ENCODE measurements around the gene TXNIP.

TXNIP gene

GRCh38 chr1:146007489-146008133, 11.2 kb upstream of the TXNIP start:
- Histone ChIP-seq H3K4me3 (ENCODE audit: low read depth in 1 of 2, low read length in 2 of 2) (no peak overlapping the region), H3K27ac (ENCODE audit: low read depth, low read length) (no peak overlapping the region), H3K36me3 (ENCODE audit: insufficient read depth, low read length) (no peaks in the 10 kb centered on the region), H3K9me3 (ENCODE audit: low read length) (no peaks in the 10 kb centered on the region), H3K27me3 (ENCODE audit: control insufficient read depth in 1 of 2, insufficient read depth in 2 of 2, low read length in 2 of 2) (no peaks in the 10 kb centered on the region), H3K4me1 (ENCODE audit: insufficient read depth, low read length) (no peaks in the 10 kb centered on the region), H3K9ac (ENCODE audit: low read length) (no peak overlapping the region)

- H3K4me1 ChIP-seq (ENCODE audit: insufficient read depth, low read length): peaks cover 36% of the 10 kb centered on the region
- no peak overlapping the region for H3K27ac ChIP-seq (ENCODE audit: low read depth, low read length)
- no peak overlapping the region for H3K4me3 ChIP-seq (ENCODE audit: low read depth in 1 of 2, low read length in 2 of 2)
- H3K9ac ChIP-seq (ENCODE audit: low read length): no peak overlapping the region
- H3K27me3 ChIP-seq (ENCODE audit: control insufficient read depth in 1 of 2, insufficient read depth in 2 of 2, low read length in 2 of 2): no peaks in the 10 kb centered on the region
- no peaks in the 10 kb centered on the region for H3K9me3 ChIP-seq (ENCODE audit: low read length)
- H3K36me3 ChIP-seq (ENCODE audit: insufficient read depth, low read length): no peaks in the 10 kb centered on the region
Observed at GRCh38 chr1:146001709-146002108, 5.3 kb upstream of the TXNIP start.

- Histone ChIP-seq H3K27ac (ENCODE audit: low read depth, low read length) (peak overlapping the region; percentile 97), H3K27me3 (ENCODE audit: control insufficient read depth in 1 of 2, insufficient read depth in 2 of 2, low read length in 2 of 2) (no peaks in the 10 kb centered on the region), H3K4me1 (ENCODE audit: insufficient read depth, low read length) (peaks cover 36% of the 10 kb centered on the region), H3K9me3 (ENCODE audit: low read length) (no peaks in the 10 kb centered on the region), H3K36me3 (ENCODE audit: insufficient read depth, low read length) (peaks cover 10% of the 10 kb centered on the region), H3K9ac (ENCODE audit: low read length) (peak overlapping the region; percentile 96), H3K4me3 (ENCODE audit: low read depth in 1 of 2, low read length in 2 of 2) (peak overlapping the region in 1 of 2 donors; percentile 88)
Observed at GRCh38 chr1:145999321-146000024, 3.1 kb upstream of the TXNIP start.

- Histone ChIP-seq H3K36me3 (ENCODE audit: insufficient read depth, low read length) (peaks cover 28% of the 10 kb centered on the region), H3K4me1 (ENCODE audit: insufficient read depth, low read length) (peaks cover 44% of the 10 kb centered on the region), H3K9ac (ENCODE audit: low read length) (peak overlapping the region; percentile 96)
Observed at GRCh38 chr1:145997718-145998023, 1.3 kb upstream of the TXNIP start.

GRCh38 chr1:145997016-145997717, 788 bp upstream of the TXNIP start:
- H3K4me1 ChIP-seq (ENCODE audit: insufficient read depth, low read length): peaks cover 49% of the 10 kb centered on the region
- no peaks in the 10 kb centered on the region for H3K27me3 ChIP-seq (ENCODE audit: control insufficient read depth in 1 of 2, insufficient read depth in 2 of 2, low read length in 2 of 2)
- H3K9ac ChIP-seq (ENCODE audit: low read length): peak overlapping the region; percentile 96
- H3K36me3 ChIP-seq (ENCODE audit: insufficient read depth, low read length): peaks cover 33% of the 10 kb centered on the region
- no peaks in the 10 kb centered on the region for H3K9me3 ChIP-seq (ENCODE audit: low read length)
- H3K4me3 ChIP-seq (ENCODE audit: low read depth in 1 of 2, low read length in 2 of 2): peak overlapping the region; percentile 70 to 88
- peak overlapping the region; percentile 97 for H3K27ac ChIP-seq (ENCODE audit: low read depth, low read length)

More at GRCh38 chr1:145997718-145998023, 1.3 kb upstream of the TXNIP start:
- H3K4me3 ChIP-seq (ENCODE audit: low read depth in 1 of 2, low read length in 2 of 2): peak overlapping the region; percentile 70 to 88
- H3K27ac ChIP-seq (ENCODE audit: low read depth, low read length): peak overlapping the region; percentile 97
- H3K9me3 ChIP-seq (ENCODE audit: low read length): no peaks in the 10 kb centered on the region
- H3K27me3 ChIP-seq (ENCODE audit: control insufficient read depth in 1 of 2, insufficient read depth in 2 of 2, low read length in 2 of 2): no peaks in the 10 kb centered on the region

GRCh38 chr1:145995964-145996432, 381 bp downstream of the TXNIP start:
- peaks cover 36% of the 10 kb centered on the region for H3K36me3 ChIP-seq (ENCODE audit: insufficient read depth, low read length)
- H3K4me3 ChIP-seq (ENCODE audit: low read depth in 1 of 2, low read length in 2 of 2): peak overlapping the region; percentile 80 to 99
- no peaks in the 10 kb centered on the region for H3K27me3 ChIP-seq (ENCODE audit: control insufficient read depth in 1 of 2, insufficient read depth in 2 of 2, low read length in 2 of 2)
- H3K9ac ChIP-seq (ENCODE audit: low read length): peak overlapping the region; percentile 99
- H3K4me1 ChIP-seq (ENCODE audit: insufficient read depth, low read length): peaks cover 52% of the 10 kb centered on the region
- peak overlapping the region; percentile 98 for H3K27ac ChIP-seq (ENCODE audit: low read depth, low read length)
- H3K9me3 ChIP-seq (ENCODE audit: low read length): no peaks in the 10 kb centered on the region

- no peaks in the 10 kb centered on the region for H3K9me3 ChIP-seq (ENCODE audit: low read length)
- peak overlapping the region; percentile 80 to 99 for H3K4me3 ChIP-seq (ENCODE audit: low read depth in 1 of 2, low read length in 2 of 2)
- H3K9ac ChIP-seq (ENCODE audit: low read length): peak overlapping the region; percentile 99
- peak overlapping the region; percentile 98 for H3K27ac ChIP-seq (ENCODE audit: low read depth, low read length)
- peaks cover 36% of the 10 kb centered on the region for H3K36me3 ChIP-seq (ENCODE audit: insufficient read depth, low read length)
- no peaks in the 10 kb centered on the region for H3K27me3 ChIP-seq (ENCODE audit: control insufficient read depth in 1 of 2, insufficient read depth in 2 of 2, low read length in 2 of 2)
- H3K4me1 ChIP-seq (ENCODE audit: insufficient read depth, low read length): peaks cover 58% of the 10 kb centered on the region
Observed at GRCh38 chr1:145995148-145995881, 1.1 kb downstream of the TXNIP start.

GRCh38 chr1:145994391-145995120, 1.8 kb downstream of the TXNIP start:
- Histone ChIP-seq H3K27ac (ENCODE audit: low read depth, low read length) (peak overlapping the region; percentile 98), H3K4me1 (ENCODE audit: insufficient read depth, low read length) (peaks cover 53% of the 10 kb centered on the region), H3K27me3 (ENCODE audit: control insufficient read depth in 1 of 2, insufficient read depth in 2 of 2, low read length in 2 of 2) (no peaks in the 10 kb centered on the region), H3K36me3 (ENCODE audit: insufficient read depth, low read length) (peaks cover 36% of the 10 kb centered on the region), H3K4me3 (ENCODE audit: low read depth in 1 of 2, low read length in 2 of 2) (peak overlapping the region; percentile 80 to 99), H3K9ac (ENCODE audit: low read length) (peak overlapping the region; percentile 99), H3K9me3 (ENCODE audit: low read length) (no peaks in the 10 kb centered on the region)

- Histone ChIP-seq H3K36me3 (ENCODE audit: insufficient read depth, low read length) (peaks cover 36% of the 10 kb centered on the region), H3K27ac (ENCODE audit: low read depth, low read length) (peak overlapping the region; percentile 98), H3K9ac (ENCODE audit: low read length) (peak overlapping the region; percentile 99), H3K4me3 (ENCODE audit: low read depth in 1 of 2, low read length in 2 of 2) (peak overlapping the region; percentile 80 to 99), H3K9me3 (ENCODE audit: low read length) (no peaks in the 10 kb centered on the region), H3K27me3 (ENCODE audit: control insufficient read depth in 1 of 2, insufficient read depth in 2 of 2, low read length in 2 of 2) (no peaks in the 10 kb centered on the region), H3K4me1 (ENCODE audit: insufficient read depth, low read length) (peaks cover 46% of the 10 kb centered on the region)
Observed at GRCh38 chr1:145993618-145994390, 2.6 kb downstream of the TXNIP start.

- Histone ChIP-seq H3K36me3 (ENCODE audit: insufficient read depth, low read length) (peaks cover 36% of the 10 kb centered on the region), H3K4me3 (ENCODE audit: low read depth in 1 of 2, low read length in 2 of 2) (peak overlapping the region; percentile 80 to 99), H3K4me1 (ENCODE audit: insufficient read depth, low read length) (peaks cover 39% of the 10 kb centered on the region), H3K27me3 (ENCODE audit: control insufficient read depth in 1 of 2, insufficient read depth in 2 of 2, low read length in 2 of 2) (no peaks in the 10 kb centered on the region), H3K27ac (ENCODE audit: low read depth, low read length) (peak overlapping the region; percentile 98), H3K9ac (ENCODE audit: low read length) (peak overlapping the region; percentile 99), H3K9me3 (ENCODE audit: low read length) (no peaks in the 10 kb centered on the region)
Observed at GRCh38 chr1:145992958-145993617, 3.3 kb downstream of the TXNIP start.

All from muscle layer of colon (tissue), 2 donors.